Pericardium fibroblast (primary cell): Measurements from ENCODE around the gene IFRD1. TPM values are rescaled to one million over a fixed set of nuclear protein-coding genes. Genes with fewer than 3 reads are reported as not detected.

Experiments used
- total RNA-seq: library from RNA; depleted of rRNA; stranded (reverse); fragments of >200 nt; gene quantifications from 2 replicates; pipeline ENCODE4 v1.2.3, GENCODE V29; 2015

The IFRD1 gene
- total RNA-seq, result 37.8 and 42.5 TPM in 2 replicates

GRCh38 chr7:112449902-112450806 lies at the start of gene IFRD1:
Gene IFRD1, plus strand, starts transcription at chr7:112450460. Its CDS starts 229 bp downstream, at chr7:112450689.

Other genes with a start within 250 kb of the IFRD1 start
- 6.2 and 7.1 TPM in 2 replicates for gene DOCK4, start 244.1 kb upstream of the IFRD1 start, total RNA-seq
- 28.9 and 49.6 TPM in 2 replicates for gene ZNF277, start 243.8 kb upstream of the IFRD1 start, total RNA-seq
- 0.34 TPM in 1 of 2 replicates, not detected in the other for gene LSMEM1, start 30.5 kb downstream of the IFRD1 start, total RNA-seq